GM19023 (cell line): Measurements from ENCODE around the gene TRPM1.
"Not testable (repeated sequence)": the region's sequence is repeated elsewhere in the genome, so short reads cannot be mapped to it uniquely, and the experiment has no call there.

ENCODE experiments used
- ATAC-seq: cut with Tn5 transposase; IDR thresholded peaks from one replicate; pipeline ENCODE4 v1.9.1; 2021; ENCODE audit warnings: mild to moderate bottlenecking, moderate library complexity; ENCODE audit not compliant: unreplicated experiment

The TRPM1 gene

DNA sequence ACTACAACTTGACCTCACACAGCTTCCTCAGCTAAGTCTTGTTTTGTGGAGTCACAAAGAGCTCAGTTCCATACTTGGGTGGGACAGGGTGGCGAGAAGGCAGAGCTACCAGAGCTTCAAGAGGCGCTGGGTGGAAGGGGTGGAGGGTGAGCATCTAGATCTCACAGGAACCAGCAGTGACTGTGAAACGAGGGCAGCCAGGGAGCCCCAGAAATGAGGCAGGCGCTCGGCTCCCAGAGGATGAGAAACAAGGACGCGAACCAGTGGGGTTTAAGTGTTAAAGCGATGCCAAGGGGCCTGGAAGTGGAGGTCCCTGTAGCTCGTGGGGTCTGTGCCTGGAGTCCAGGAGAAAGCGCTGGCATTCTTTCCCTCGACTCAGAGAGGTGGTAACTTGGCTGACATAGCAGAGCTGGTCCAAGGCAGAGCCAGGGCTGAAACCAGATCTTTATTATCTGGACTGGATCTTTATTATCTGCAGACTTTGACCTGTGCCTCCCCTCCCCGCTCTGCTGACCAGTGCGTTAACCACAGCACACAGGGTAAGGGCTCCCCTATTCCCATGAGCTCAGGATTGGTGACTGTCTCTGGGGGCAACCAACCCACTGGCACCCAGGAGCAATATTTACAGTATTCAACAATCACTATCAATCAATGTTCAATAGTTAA is 26.2 kb upstream of the TRPM1 start:
- no peak for ATAC-seq

DNA sequence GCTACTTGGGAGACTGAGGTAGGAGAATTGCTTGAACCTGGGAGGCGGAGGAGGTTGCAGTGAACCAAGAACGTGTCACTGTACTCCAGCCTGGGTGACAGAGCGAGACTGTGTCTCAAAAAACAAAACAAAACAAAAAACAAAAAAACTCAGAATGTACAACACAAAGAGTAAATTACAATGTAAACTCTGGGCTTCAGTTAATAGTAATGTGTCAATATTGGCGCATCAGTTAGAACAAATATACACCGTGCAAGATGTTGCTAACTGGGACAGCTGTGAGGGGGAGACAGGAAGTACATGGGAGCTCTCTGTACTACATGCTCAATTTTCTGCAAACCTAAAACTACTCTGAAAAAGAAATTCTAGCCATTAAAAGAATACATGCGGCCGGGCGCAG is 23.5 kb upstream of the TRPM1 start:
- ATAC-seq, result no peak

DNA sequence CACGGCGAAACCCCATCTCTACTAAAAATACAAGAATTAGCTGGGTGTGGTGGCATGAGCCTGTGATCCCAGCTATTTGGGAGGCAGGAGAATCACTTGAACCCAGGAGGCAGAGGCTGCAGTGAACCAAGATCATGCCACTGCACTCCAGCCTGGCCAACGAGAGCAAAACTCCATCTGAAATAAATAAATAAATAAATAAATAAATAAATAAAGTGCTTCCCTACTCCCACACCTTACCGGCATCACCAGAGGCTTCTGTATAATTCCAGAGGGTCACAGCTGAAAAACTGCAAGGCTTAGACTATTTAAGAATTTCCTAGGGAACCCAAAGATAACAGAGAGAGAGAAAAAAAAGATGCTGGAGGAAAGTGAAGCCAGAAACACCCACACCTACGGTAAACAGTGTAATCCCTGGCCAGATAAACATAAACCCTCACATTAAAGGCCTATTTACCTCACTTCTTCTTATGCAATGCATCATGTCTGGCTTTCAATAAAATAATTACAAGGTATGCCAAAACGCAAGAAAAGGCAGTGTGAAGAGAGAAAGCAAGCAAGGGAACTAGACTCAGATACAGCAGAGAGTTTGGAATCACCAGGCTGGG is 15.0 kb upstream of the TRPM1 start:
- ATAC-seq, result no peak

DNA sequence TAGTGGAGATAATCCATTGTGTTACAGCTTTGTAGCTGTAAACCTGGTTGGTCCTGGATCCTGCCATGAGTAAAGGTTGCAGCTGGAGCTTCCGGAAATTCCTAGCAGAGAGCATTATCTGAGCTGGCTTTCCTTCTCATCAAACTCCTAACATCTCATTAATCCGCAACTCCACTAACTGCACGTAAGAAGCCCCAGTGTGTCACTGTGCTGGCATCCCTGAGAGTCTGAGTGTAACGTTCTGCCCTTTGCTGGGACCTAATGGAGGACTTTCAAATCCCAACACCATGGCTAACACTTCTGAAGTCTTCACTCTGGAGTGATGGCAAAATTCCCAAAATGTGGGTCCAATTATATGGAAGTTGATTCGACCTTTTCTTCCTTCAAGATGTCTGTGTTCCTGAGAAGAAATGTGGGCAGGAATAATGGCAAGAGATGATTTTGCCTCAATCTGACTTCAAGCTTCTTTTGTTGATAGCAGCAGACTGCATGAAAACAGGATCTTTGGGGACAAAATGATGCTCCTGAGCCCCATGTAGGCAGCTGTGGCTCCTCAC is 9.6 kb upstream of the TRPM1 start:
- no peak for ATAC-seq

DNA sequence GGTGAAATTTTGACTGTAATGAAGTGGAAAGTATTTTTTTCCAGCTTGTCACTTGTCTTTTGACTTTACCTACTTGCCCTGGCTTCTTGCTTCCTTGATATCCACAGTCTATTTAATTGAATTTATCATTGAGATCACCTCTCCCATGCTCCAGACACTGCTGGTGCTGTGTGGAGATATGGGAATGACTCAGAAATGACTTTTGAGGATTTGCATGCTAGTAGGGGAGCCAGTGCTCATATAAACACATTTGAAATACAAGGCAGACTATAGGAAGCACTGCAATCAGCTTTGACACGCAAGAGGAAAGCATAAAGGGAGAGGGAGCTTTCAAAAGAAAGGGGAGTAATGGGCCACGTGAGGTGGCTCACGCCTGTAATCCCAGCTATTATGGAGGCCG is 7.3 kb upstream of the TRPM1 start:
- no peak for ATAC-seq

DNA sequence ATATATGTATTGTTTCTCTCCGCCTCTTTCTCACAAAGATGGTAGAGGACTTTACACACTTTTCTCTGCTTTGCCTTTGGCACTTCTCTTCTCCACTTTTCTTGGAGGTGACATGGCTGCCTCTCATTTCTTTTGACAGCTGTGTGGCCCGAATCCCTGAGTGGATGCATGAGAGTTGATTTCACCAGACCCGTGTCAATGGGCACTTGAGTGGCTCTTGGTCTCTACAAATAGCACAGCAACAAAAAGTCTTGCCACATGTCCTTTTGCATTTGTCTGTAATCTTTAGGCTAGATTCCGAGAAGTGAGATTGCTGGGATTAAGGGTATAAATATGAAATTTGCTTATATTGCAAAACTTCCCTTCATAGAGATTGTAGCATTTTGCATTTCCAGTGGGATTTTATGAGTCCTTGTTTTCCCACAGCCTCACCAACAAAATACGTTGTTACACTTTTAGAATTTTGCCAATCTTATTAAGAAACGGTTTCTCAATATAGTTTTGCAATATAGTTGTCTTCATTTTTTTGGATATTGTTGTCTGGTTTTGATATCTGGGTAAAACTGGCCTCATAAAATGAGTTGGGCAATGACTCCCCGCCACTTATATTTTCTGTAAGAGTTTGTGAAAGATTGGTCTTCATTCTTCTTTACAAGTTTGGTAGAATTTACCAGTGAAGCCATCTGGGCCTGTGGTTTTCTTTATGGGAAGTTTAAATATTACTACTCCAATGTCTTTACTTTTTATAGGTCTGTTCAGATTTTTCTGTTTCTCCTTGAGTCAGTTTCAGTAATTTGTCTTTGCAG is 5.2 kb upstream of the TRPM1 start:
- no peak for ATAC-seq

DNA sequence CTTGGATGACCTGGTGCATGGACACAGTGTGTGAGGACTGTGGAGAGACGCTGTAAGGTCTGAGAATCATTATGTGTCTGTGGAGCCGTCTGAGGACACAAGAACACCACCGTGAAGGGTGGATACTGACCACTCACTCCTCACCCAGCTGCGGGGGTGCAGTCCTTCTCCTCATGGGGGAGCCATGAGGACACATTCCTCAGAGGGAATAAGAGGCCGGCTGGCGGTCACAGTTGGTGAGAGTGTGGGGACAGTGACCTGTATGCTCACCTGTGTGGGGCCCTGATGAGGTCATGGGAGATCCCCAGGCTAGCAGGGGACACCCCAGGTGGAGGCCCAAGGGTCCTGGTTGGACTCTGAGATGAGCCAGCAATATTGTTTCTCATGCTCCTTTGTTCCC is 2.5 kb upstream of the TRPM1 start:
- no peak for ATAC-seq

DNA sequence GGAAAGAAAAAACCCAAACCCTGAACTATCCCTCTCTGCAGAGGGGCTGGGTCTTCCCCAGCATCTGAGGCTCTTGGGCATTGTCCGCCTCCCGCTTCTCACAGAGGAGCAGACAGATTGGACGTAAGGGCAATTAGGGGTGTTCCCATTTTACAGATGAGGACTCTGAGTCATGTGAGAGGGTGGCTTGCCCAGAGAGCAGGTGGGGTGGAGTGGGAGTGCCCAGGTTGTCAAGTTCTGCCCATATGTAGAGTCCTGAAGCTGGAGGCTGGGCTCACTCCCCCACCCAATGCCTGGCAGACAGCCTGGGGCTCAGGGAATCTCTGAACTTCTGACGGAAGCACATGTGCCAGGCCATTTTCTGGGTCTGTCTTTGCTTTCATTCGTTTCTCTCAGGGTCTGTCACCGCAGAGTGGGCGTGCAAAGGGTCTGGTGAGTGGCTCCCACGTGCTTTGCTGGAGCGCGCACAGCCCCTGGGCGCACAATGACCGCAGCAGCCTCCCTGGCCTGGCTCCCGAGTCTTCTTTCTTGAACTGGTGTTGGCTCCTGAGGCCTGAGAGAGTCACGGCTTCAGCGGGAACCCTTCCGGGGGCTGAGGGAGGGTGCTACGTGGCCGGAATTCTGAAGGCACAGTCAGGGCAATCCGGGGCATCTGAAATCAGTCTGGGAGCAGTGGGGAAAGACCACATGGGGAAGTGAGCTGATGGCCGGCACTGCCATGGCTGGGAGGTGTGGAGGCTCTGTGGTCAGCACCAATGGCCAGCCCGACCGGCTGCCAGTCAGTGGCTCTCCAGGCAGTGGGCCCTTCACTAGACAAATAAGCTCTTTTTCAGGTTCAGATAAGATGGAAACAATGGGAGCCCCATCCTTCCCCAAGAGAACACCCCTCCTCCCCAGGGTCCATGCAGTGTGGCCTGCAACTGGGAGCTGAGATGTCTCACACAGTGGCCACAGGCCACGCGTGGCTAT is 1.1 kb upstream of the TRPM1 start:
- no peak for ATAC-seq

DNA sequence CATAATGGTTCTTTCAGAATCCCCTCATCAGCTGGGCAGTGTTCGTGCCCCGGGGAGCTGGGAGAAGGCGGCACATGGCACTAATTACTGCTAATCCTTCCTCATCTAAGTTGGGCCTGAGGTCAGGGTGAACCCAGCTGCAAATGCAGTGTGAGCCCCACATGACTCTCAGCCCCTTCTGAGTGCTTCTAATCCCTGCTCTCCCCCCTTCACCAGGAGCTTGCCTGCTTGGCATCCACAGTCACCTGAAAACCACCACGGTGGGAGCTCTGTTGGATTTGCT is 455 bp upstream of the TRPM1 start:
- no peak for ATAC-seq

DNA sequence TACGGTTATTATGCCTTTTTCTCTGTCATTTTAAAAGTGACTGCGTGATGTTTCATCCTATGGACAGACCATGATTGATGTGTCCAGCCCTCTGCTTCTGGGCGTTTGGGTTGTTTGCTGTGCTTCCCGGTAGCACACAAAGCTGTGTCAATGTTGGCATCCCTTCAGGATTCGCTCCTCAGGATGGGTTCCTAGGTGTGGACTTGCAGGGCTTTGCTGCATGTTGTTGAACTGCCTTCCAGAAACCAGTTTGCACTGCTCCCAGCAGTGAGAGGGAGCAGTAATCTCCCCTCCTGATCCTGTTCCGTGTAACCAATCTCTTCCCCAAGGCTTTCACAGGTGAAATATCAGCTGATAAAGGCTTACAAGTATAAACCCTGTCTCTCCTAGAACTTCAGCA is 787 bp downstream of the TRPM1 start:
- no peak for ATAC-seq

DNA sequence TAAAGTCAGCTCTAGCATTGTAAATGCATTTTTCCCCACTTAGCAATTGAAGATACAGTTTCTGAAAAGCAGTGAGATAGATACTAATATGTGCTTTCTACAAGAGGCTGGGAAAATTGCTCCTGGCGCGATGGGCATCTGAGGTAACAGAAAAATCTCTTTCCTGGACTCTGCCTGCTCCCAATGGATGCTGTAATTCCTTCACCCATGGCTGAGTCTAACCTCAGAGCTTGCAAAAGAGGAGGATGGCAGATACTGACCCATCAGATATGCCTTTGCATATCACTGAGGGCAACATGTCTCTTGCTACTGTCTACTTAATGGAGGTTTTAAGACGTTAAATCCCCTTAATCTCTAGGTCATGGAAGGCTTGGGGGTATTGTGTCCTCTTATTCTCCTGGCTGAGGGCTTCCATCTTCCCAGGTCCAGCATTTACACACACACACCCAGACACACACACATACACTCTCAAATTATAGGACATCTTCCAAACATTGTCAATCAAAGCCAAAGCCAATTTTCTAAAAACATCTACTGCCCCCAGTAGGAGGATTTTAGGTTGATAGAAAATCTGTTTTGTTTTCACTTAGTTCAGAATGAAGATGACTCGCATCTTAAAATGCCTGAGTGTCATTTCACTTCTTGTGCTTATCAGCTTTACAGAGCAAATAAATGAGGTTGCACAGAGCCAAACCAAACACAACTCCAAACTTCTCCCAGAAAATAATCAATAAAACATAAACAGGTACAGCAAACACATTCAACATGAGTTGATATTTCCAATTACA is 2.4 kb downstream of the TRPM1 start:
- no peak for ATAC-seq

DNA sequence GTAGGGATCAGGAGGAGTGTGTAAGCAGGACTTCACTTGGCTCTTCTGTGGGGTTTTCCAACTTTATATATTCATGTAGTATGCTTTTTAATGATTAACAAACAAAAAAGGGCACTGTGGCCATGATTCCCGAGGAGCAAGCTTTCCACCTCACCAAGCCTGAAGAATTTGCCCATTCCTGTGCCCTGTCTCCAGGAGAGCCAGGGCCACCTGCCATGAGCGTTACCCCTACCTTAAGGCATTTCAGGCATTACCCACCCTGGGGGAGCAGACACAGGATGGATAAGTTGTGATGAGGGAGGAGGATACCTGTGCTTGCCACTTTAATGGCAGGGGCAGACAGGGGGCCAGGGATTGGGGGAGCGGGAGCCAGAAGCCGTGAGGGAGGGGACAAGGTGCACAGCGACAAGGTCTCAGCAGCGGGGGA is 3.0 kb downstream of the TRPM1 start:
- ATAC-seq, result no peak

DNA sequence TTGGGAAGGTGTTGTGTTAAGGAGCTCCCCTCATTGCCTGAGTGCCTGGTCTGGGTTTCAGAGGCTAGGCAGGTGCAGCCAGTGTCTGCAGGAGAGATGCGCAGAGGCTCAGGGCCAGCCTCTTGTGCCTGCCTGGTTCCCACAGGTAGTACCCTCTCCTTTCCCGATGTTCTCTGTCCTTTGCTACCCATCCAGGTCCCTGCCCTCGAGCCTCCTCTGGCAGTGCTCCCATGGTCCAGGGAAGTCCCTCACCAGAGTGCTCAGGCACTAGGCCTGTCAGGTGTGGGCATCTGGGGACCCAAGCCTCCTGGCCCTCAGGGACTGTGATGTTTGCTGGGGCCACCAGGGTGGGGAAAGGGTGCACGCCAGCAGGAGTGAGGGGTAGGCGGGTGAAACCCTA is 5.0 kb downstream of the TRPM1 start:
- ATAC-seq, result no peak

DNA sequence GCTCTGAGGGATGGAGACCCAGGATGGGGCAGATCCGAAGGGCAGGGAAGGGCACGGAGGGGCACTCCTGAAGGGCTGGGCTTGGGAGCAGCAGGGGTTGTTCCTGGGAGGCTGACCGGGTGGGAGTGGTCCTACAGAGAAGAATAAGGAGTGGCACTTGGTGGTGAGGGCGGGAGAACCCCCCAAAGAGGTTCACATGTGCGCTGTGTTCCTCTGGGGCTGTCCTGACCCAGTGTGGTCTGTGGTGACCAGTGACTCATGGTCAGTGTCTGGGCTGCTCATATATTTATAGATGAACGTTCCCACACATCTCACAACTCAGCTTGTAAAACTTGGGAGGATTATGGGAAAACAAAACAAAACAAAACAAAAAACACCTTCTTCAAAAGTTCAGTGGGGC is 10.0 kb downstream of the TRPM1 start:
- ATAC-seq, result no peak

DNA sequence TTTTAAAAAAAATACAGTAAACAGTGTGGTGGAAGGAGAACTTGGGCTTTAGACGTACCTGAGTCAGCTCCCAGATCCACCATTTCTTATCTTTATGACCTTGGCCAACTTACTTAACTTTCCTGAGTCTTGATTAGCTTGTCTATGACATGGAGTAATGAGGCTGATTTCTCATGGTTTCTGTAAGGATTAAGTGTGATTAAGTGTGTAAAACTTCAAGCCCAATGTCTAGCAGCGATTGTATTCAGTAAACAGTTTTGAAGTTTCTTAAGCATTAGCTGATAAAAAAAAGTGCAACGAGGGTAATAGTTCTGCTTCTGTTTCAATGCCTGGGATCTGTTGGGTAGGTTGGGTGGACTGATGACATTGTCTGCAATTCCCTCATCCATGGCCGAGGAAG is 10.8 kb downstream of the TRPM1 start:
- ATAC-seq, result no peak

DNA sequence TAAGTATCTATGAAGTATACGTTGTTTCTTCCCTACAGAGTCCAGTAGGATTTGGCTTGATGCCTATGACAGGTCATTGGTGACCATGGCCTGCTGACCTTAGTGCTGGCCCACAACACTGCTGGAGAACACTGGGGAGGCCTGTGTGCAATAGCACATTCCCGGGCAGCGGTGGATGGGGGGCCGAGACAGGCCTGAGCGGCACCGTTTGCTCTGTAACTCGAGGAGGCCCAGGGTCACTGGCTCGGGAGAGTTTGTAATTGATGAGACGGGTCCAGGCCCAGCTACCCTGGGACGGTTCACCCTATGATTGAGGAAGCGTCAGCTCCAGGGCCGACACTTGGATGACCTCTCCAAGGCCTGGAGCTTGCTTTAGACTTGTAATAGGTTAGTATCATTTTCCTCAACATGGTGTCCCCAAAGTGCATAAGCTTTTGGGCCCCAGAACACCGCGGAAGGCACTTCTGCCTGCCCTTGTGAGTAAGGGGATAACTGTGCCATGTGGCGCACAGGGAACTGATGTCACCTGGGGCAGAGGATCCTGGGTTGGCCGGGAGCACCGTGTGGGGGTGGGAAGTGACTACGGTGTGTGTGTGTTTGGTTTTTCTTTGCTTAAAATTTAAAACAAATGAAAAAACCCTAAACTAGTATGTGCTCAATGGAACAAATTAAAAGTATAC is 12.0 kb downstream of the TRPM1 start:
- ATAC-seq, result no peak

DNA sequence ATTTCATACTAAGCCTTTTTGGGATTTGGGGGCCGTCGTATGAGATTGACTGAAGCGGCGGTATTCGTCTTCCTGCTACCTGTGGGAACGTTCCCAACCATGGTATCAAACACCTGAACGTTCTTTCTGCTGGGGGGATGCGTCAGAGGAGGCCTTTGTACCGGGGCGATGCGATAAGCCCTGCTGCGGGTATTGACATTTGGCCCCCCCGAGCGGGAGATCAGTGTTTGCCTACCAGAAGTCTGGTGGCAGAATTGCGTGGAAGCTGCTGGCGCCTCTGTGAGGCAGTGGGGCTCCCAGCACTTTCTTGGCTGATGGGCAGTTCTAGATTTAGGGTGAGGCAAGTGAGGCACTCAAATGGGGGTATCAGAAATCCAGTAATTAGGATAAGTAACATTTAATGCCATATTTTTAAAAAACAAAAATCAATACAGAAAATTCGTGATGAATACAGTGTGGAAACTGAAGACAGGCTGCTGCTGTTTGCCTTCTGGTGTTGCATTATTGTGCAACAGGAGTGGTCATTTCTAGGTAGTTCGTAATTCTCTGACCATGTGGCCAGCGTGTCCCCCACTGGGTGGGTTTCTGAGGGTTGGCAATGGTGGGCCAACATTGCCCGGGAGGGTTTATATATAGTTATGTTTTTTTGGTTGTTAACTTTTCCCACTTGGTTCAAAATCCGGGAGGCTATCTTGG is 12.7 kb downstream of the TRPM1 start:
- ATAC-seq, result no peak

DNA sequence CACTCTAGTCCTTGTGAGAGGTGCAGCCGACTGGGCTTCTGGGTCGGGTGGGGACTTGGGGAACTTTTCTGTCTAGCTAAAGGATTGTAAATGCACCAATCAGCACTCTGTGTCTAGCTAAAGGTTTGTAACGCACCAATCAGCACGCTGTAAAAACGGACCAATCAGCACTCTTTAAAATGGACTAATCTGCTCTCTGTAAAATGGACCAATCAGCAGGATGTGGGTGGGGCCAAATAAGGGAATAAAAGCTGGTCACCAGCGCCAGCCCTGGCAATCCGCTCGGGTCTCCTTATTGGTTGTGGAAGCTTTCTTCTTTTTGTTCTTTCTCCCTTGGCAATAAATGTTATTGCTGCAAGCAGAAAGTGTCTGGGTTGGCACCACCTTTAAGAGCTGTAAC is 13.5 kb downstream of the TRPM1 start:
- not testable (repeated sequence) for ATAC-seq

DNA sequence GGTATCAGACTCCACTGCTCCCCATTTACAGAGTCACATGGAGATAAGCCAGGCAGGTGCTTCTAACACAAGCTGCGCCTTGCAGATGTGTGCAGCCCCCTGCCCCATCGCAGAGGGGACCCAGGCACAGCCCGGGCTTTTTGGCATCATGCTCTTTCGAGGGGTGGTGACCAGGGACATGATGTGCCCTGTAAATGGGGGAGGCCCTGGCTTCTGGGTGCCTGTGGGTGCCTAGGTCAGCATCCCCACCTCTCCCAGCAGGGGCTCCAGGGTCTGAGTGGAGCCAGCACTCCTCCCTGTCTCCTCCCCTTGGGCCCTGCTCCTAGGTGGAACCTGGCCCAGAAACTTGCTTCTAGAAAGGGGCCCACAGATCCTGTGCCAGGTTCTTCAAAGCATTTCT is 15.2 kb downstream of the TRPM1 start:
- no peak for ATAC-seq
